NCI-H2081 treated with DMSO at 0.1 percent for 48 hours (cell line): ENCODE data around the gene CXCL5.

Experiments
- DNase-seq: peaks from one replicate; lab custom pipeline; 2025; lab: John Stamatoyannopoulos, UW

The CXCL5 gene

GRCh38 chr4:73998040-73999011, at the start of gene CXCL5:
TSS of gene CXCL5 (minus strand) at chr4:73998677. CDS start at chr4:73998581, 96 bp downstream.
- DNase-seq, result no peak

DNA sequence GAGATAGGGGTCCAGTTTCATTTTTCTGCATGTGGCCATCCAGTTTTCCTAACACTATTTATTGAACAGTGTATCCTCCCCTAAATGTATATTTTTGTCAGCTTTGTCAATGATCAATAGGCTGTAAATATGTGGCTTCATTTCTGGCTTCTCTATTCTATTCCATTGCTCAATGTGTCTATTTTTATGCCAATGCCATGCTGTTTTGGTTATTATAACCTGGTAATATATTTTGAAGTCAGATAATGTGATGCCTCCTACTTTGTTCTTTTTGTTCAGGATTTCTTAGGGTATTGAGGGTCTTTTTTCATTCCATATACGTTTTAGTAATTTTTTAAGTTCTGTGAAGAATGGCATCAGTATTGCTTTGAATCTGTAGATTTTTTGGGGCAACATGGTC, 48.7 kb upstream of the CXCL5 start:
- DNase-seq, result no peak

DNA sequence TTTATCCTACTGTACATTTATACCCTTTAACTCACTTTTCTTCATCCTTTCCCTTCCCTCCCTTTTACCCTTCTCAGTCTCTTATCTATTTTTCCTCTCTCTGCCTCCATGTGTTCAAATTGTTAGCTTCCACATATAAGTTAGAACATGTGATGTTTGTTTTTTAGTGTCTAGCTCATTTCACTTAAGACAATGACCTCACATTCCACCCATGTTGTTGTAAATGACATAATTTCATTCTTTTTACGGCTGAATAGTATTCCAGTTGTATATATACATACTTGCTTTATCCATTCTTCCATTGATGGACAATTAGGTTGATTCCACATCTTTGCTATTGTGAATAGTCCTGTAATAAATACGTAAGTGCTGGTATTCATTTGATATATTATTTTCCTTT, 47.3 kb upstream of the CXCL5 start:
- DNase-seq, result no peak

GRCh38 chr4:74045247-74045646, 46.8 kb upstream of the CXCL5 start:
- no peak for DNase-seq

DNA sequence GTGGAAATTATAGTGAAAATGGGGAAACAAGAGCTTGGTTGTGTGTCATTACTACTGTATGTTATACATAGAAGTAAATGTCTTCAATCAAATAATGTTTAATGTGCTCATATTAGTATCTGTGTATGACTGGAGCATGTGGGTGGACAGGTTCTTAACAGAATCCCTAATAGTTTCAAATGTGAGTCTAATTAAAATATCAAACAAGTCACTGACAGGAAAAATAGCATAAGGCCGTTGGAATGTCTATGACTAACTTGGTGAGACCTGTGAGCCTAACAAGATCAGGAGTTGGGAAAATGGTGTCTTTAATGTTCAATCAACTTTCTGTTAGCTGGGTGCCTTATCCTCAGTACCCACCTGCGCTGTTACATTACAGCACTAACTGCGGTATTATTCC, 46.2 kb upstream of the CXCL5 start:
- DNase-seq, result no peak

GRCh38 chr4:74042681-74043080, 44.2 kb upstream of the CXCL5 start:
- DNase-seq, result no peak

DNA sequence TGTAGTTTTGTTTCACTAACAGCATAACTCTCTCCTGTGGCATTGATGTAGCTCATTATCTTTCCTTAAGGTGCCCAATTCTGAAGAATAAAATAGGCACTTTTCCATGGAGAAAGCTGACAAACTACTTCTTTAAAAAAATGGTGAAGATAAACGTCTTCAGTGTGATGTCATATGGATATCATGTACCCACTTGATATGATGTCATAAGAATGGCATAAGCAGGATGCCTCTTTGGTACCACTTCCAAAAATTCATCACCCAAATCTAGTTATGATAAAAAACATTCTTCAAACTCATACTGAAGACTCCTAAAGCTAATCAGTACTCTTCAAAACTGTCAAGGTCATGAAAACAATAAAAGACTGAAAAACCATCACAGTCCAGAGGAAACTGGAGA, 42.9 kb upstream of the CXCL5 start:
- DNase-seq, result no peak

DNA sequence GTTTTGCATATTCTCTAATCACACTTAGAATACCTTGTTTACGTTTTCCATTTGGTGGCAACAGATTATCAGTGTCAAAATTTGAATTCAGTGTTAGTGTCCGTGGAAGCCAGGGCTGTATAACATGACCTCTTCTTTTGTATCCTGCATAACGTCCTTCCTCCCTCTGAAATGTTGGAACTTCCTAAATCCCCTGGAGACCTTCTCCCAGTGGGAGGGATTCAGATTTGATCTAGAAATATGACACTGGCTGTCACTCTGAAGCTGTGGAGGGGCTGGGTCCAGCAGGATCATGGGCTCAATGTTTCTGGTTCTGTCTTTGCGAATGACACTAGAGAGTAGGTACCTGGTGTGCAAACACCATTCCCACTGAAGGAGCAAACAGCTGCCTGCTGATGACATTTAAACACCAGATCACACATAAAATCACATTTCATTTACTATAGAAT, 40.9 kb upstream of the CXCL5 start:
- no peak for DNase-seq

GRCh38 chr4:74038425-74039314, 40.2 kb upstream of the CXCL5 start, which contains the start of gene CXCL3:
TSS of gene CXCL3 (minus strand) at chr4:74038689. CDS start at chr4:74038611, 78 bp downstream.
- no peak for DNase-seq

- DNase-seq, result no peak
Measured at GRCh38 chr4:74038086-74038424, 39.6 kb upstream of the CXCL5 start.

- no peak for DNase-seq
Measured at GRCh38 chr4:74037076-74037955, 38.8 kb upstream of the CXCL5 start.

DNA sequence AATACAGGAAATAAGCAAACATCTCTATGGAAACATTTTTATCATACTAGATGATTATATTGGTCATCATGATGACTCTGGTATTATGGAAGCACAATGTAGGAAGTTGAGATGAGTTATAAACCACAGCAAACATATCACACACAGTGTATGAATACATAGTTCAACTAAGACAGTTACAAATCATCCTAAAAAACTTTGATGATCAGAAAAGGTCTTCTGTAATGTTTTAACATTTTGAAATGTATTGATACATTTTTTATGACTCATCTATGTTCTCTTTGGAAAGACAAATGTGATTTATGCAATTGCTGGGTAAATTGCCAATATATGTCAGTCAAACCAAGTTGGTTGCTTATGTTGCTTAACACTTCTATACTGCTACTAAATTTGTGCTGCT, 35.3 kb upstream of the CXCL5 start:
- no peak for DNase-seq

GRCh38 chr4:74032064-74032463, 33.6 kb upstream of the CXCL5 start:
- no peak for DNase-seq

GRCh38 chr4:74031576-74031975, 33.1 kb upstream of the CXCL5 start:
- no peak for DNase-seq

- no peak for DNase-seq
Measured at GRCh38 chr4:74030285-74030684, 31.8 kb upstream of the CXCL5 start.

DNA sequence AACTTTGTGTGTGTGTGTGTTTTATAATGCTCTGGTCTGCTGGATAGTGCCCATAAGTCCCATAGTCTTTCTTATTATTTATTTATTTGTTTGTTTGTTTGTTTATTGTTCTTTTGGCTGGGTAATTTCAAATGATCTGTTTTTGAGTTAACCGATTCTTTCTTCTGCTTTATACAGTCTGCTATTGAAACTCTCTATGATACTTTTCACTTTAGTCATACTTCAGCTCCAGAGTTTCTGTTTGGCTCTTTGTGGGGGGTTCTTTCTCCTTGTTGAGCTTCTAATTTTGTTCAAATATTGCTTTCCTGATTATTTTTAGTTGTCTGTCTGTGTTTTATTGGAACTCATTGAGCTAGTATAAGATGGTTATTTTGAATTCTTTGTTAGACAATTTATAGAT, 30.0 kb upstream of the CXCL5 start:
- no peak for DNase-seq

DNA sequence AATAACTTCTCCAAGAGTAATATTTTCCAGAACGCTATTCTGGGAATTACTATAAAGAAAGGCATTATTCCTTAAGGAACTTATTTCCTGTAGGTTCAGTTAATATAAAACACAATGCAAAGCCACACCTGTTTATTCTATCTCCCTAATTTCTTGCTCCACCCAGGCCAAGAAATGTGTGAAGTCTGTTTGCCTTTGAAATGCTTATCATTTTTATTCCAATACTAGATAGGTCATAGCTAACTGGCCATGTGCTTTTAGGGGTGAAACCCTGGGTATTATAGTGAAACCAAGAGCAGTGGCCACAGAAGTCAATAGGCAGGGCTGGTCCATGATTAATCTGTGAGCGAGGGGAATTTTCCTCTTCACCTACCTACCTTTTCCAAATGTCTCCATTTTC, 25.2 kb upstream of the CXCL5 start:
- DNase-seq, result no peak

- DNase-seq, result no peak
Measured at GRCh38 chr4:74021601-74022000, 23.1 kb upstream of the CXCL5 start.

- DNase-seq, result no peak
Measured at GRCh38 chr4:74018771-74019170, 20.3 kb upstream of the CXCL5 start.

GRCh38 chr4:74018116-74018515, 19.6 kb upstream of the CXCL5 start:
- DNase-seq, result no peak

DNA sequence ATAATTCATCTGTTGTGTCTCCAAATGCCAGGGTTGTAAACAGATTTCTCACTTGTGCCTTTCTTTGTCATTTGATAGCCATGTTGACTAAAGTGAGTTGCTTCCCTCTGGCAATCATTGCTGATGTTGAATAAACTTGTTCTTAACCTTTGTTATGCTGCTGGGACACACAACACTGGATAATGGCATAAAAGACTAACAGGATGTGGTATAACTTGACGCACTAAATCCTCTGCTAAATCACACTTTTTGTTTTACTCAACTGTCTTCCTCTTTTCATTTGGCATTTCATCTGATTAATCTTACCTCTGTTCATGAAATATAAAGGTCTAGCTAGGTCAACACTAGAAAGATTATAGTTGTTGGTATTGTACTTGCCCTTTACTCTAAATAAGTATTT, 17.6 kb upstream of the CXCL5 start:
- DNase-seq, result no peak
